A549 (cell line): Measurements from ENCODE around the gene PRSS3.

Experiments
- BHLHE40 ChIP-seq: IDR thresholded peaks from 2 replicates; pipeline ENCODE4 v1.6.1; 2012; ENCODE audit warnings: low read depth, low read length, inconsistent platforms
- CHD2 ChIP-seq: fragments of 150-350 bp; IDR thresholded peaks from 2 replicates; pipeline ENCODE4 v1.6.1; 2014; ENCODE audit warnings: low read length; ENCODE audit not compliant: partially characterized antibody
- GATA3 ChIP-seq: IDR thresholded peaks from 2 replicates; pipeline ENCODE4 v1.6.1; 2012; ENCODE audit warnings: borderline replicate concordance
- HDAC2 ChIP-seq: fragments of 200-600 bp; sonication (generic); IDR thresholded peaks from 2 replicates; pipeline ENCODE4 v1.6.1; 2016
- JUN ChIP-seq, 2 experiments: fragments of >200 bp; sonication (Bioruptor Twin); formaldehyde crosslinking; IDR thresholded peaks; 2 replicates in 1 of 2; 3 replicates in 1 of 2; pipeline ENCODE4 v1.6.1; 2016 to 2017
- MAFK ChIP-seq: fragments of 450-650 bp; IDR thresholded peaks from 2 replicates; pipeline ENCODE4 v1.6.1; 2014; ENCODE audit not compliant: partially characterized antibody
- NFE2L2 ChIP-seq: fragments of 150-350 bp; conservative IDR thresholded peaks from 2 replicates; pipeline ENCODE4 v1.6.1; 2014; ENCODE audit warnings: low read length
- PBX3 ChIP-seq: IDR thresholded peaks from 2 replicates; pipeline ENCODE4 v1.6.1; 2012
- REST ChIP-seq: fragments of 200-600 bp; sonication (generic); IDR thresholded peaks from 2 replicates; pipeline ENCODE4 v1.6.1; 2016; ENCODE audit warnings: antibody characterized with exemption, mild to moderate bottlenecking, moderate library complexity
- SMC3 ChIP-seq: fragments of >200 bp; sonication (Bioruptor Twin); formaldehyde crosslinking; IDR thresholded peaks from 3 replicates; pipeline ENCODE4 v1.6.1; 2018; ENCODE audit warnings: inconsistent platforms
- ZSCAN20 ChIP-seq: fragments of 250-450 bp; sonication (Bioruptor Pico); IDR thresholded peaks from 2 replicates; pipeline ENCODE4 v1.8.0; 2022; ENCODE audit warnings: mild to moderate bottlenecking, moderate library complexity
- TF ChIP-seq, protein P1 (sequence below): fragments of >200 bp; sonication (Bioruptor Twin); formaldehyde crosslinking; IDR thresholded peaks from 3 replicates; pipeline ENCODE4 v1.5.1; 2016
- TF ChIP-seq, protein P2 (sequence below): fragments of 450-650 bp; IDR thresholded peaks from 2 replicates; pipeline ENCODE4 v1.6.1; 2014; ENCODE audit warnings: antibody characterized with exemption

DNA sequence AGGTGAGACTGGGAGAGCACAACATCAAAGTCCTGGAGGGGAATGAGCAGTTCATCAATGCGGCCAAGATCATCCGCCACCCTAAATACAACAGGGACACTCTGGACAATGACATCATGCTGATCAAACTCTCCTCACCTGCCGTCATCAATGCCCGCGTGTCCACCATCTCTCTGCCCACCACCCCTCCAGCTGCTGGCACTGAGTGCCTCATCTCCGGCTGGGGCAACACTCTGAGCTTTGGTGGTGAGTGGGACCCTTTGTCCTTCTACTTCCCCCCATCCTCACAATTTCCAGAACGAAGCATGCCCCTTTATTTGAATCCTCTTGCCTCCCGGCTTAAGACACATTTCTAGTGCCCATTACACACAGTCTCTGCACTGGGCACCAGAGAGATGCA, 2.5 kb downstream of the PRSS3 start:
- no peak for TF ChIP-seq GATA3
- TF ChIP-seq NFE2L2: no peak
- no peak for TF ChIP-seq JUN (IDR thresholded peaks at IDR 0.05)
- TF ChIP-seq, protein P1, sequence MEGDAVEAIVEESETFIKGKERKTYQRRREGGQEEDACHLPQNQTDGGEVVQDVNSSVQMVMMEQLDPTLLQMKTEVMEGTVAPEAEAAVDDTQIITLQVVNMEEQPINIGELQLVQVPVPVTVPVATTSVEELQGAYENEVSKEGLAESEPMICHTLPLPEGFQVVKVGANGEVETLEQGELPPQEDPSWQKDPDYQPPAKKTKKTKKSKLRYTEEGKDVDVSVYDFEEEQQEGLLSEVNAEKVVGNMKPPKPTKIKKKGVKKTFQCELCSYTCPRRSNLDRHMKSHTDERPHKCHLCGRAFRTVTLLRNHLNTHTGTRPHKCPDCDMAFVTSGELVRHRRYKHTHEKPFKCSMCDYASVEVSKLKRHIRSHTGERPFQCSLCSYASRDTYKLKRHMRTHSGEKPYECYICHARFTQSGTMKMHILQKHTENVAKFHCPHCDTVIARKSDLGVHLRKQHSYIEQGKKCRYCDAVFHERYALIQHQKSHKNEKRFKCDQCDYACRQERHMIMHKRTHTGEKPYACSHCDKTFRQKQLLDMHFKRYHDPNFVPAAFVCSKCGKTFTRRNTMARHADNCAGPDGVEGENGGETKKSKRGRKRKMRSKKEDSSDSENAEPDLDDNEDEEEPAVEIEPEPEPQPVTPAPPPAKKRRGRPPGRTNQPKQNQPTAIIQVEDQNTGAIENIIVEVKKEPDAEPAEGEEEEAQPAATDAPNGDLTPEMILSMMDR: no peak
- TF ChIP-seq HDAC2: no peak
- TF ChIP-seq ZSCAN20 (CRISPR knock-in tag): no peak
- no peak for TF ChIP-seq BHLHE40
- TF ChIP-seq PBX3: no peak
- no peak for TF ChIP-seq CHD2
- TF ChIP-seq SMC3: no peak
- no peak for TF ChIP-seq MAFK
- TF ChIP-seq, protein P2, sequence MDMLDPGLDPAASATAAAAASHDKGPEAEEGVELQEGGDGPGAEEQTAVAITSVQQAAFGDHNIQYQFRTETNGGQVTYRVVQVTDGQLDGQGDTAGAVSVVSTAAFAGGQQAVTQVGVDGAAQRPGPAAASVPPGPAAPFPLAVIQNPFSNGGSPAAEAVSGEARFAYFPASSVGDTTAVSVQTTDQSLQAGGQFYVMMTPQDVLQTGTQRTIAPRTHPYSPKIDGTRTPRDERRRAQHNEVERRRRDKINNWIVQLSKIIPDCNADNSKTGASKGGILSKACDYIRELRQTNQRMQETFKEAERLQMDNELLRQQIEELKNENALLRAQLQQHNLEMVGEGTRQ: no peak
- no peak for TF ChIP-seq REST
